ENCODE data around the gene LKAAEAR1.

GRCh38 chr20:64119301-64119680, 35.1 kb upstream of the LKAAEAR1 start:
- TF ChIP-seq CTCF (IDR thresholded peaks at IDR 0.05) (no peak), POLR2AphosphoS5 (IDR thresholded peaks at IDR 0.05) (no peak), EP300 (IDR thresholded peaks at IDR 0.05) (no peak)
